ENCODE data around the gene PRKCQ.
"Not testable (repeated sequence)": the region's sequence is repeated elsewhere in the genome, so short reads cannot be mapped to it uniquely, and the experiment has no call there.

The PRKCQ gene

DNA sequence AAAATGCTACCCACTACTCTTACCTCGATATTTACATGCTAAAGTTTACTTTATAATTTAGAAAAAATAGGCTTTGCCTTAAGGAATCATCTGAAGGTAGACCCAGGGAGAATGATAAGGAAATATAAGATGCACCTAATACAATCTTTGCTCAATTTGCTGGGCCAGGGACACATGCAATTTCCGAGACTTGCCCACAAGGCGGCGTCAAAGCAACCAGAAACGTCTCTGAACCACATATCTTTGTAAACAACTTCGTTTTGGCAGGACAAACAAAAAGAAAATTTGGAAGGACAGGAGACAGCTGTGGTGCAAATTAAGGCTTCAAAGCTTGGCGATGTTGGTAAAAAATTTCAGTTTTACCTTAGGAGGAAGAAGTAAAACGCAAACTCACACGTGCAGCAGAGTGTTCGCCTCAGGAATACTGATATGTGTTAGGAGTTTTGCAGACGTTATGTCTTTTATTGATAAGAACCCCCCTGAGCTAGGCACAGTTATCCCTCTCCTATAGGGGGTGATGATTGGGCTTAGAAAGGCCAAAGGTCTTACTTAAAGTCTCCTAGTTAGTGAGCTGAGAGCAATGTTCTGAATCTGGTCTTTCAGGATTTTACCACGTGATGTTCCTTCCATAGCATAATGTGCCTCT, 134.3 kb downstream of the PRKCQ start:
- no peak for DNase-seq

DNA sequence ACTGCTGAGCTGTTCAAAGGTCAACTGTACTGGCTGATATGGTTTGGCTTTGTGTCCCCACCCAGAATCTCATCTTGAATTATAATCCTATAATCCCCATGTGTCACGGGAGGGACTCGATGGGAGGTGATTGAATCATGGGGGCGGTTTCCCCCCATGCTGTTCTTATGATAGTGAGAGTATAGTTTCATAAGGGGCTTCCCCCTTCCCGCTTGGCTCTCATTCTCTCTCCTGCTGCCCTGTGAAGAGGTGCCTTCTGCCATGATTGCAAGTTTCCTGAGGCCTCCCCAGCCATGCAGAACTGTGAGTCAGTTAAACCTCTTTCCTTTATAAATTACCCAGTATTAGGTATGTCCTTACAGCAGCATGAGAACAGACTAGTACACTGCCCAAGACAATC, 140.2 kb downstream of the PRKCQ start:
- not testable (repeated sequence) for DNase-seq

DNA sequence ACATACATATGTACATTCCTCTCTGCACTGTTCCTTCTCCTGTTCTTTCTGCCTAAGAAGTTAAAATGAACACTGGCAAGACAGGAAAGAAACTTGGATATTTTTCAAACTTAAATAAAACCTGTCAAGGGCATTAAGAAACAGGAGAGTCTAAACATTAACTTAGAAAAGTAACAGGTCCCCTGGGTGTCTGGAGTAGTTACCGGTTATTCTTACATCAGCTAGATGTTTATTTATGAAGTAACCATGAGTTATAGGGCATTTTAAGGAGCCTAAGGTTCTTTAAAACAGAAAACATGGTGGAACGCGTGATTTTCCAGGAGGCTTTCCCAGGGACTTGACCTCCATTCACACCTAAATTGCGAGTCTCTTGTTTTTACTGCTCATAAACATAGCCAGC, 148.2 kb downstream of the PRKCQ start:
- DNase-seq = no peak

DNA sequence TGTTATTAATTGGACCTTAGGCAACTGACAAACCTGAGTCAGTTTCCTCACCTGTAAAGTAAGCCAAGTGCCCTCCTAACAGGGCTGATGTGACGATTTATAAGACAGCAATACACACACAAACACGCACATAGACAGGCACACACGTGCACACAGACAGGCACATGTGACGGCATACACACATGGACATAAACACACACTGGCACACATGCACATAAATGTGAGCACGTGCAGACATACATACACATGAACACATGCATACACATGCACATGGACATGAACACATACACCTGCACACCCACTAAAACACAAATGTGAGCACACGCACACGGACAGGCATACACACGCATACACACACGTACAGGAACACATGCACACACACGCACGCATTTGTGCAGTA, 148.9 kb downstream of the PRKCQ start:
- DNase-seq = no peak

DNA sequence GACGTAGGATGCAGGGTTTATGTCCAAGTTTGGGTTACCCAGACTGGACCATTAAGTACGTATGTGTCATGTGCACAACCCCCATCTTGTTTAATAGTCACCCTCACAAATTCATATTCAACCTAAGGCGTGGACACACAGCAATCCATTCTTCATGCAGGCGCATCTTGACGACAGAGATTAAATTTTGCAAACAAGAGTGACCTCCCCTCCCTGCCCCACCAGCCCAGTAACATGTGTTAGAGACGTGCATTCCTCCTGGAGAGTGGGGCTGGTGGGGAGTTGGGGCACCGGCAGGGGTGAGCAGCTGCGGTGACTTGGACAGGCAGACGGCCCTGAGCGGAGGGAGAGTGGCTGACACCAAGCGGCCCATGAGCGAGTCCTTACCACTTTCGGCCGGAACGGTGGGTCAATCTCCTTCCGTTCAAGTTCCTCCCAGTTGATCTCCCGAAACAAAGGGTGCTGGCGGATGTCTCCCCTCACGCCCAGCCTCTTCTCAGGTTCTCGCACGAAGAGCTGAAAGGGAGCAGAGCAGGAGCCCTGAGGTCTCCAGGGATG, 149.6 kb downstream of the PRKCQ start:
- no peak for DNase-seq

DNA sequence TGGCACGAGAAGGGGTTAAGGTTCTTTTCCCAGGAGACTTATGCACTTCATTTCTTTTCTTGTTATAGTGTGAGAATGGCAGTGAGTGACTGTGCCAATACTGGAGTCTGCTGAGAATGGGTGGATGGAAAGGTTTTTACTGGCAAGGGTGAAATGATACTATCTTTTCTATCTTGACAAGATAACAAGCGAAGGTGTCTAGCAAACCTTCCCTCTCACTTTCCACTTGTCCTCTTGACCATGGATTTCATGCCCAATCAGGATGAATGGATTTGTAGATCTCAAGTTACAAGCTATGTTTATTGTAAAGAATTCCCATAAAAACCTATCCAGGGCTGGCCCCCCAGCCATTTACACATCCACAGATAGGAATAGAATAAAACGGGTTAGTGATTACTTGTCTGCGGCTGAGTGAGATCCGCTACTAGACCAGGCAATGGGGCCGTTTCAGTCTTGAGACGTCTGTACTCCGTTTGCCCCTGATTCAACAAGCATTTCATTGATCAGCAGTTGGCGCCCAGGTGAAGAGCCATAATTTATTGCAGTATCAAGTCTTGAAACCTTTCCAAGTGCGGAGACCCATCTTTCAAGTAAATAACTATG, 152.6 kb downstream of the PRKCQ start:
- no peak for DNase-seq

DNA sequence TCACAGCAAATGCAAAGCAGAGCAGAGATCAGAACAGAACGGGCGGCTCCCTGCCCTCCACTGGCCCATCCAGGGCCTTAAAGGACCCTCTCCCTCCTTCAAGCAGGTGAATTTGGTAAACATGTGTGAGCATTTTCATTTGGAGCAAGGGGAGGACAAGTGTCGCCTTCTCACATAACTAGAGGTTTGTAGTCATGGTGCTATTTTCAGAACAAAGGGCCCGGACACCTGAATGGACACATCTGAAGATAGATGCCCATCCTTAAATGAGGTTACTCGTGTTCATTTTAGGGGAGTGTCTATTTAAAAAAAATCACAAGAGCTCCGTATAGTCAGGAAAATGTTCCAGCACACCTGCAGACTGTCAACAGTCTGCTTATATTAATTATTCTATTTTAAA, 153.8 kb downstream of the PRKCQ start:
- DNase-seq = no peak

DNA sequence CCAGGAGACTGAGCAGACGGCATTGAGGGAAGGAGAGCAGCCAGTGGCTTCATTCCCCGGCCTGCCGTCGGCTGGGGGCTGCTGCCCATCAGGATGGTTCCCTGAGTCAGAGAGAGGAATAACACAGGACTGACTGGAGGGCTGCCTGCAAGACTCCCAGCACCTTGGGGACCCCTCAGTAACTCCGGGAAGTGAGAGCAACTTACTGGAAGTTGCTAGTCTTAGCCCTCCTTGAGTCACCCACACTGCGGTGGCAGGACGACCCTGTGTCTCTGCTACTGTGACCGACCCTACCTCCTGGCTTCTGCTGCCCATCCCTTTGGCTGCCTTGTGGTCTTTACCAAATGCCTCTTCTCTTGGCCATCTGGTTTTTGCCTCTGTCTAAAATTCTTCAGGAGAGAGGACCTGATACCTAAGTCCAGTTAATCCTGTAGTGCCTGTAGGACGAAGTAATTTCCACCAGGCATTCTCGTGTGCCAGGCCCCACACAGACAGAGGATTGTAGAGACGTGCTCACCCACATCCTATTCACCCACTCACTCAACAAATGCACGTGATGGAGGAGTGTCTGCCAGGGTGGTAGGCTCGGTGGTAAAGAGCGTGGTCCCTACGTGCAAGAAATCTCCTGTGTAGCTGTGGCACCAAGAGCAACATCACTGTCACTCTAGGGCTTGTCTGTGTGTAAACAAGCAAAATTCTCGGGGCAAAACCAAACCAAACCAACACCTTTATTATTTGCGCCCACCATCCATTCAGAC, 156.5 kb downstream of the PRKCQ start:
- no peak for DNase-seq

DNA sequence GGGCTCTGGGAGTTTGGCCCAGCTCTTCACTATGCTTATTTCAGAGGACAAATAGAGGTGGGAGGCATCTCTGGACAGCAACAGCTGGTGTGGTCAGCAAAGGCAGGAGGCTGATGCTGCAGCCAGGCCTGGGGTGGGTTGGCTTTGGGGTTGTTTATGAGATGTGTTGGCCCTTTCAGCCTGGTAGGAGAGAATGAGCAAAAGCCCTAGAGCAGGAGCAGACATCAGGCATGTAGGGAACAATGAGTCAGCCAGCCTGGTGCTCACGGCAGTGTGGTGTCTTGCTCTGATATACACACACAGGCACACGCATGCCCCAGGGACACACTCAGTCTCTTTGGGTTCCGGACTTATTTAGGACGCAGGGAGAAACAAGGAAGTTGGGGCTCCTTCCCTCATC, 157.1 kb downstream of the PRKCQ start:
- no peak for DNase-seq

DNA sequence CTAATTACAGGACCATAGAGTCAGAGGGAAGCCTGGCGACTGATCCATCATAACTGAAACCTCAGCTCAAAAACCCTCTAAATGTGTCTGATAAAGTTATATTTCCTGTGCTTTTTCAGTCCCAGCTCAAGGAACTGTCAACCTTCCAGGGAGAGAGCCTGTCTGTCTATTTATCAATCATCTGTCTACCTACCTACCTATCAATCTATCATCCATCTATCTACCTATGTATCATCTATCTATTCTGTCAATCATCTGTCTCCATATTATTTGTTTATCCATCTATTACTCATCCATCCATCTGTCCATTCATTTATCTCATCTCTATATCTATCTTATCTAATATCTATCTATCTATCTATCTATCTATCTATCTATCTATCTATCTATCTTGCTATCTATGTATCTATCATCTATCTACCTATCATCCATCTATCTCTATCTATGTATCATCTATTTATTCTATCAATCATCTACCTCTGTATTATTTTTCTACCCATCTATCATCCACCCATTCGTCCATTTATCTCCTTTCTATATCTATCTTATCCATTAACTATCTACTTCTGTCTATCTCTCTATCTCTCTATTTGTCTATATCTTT, 161.4 kb downstream of the PRKCQ start:
- no peak for DNase-seq

DNA sequence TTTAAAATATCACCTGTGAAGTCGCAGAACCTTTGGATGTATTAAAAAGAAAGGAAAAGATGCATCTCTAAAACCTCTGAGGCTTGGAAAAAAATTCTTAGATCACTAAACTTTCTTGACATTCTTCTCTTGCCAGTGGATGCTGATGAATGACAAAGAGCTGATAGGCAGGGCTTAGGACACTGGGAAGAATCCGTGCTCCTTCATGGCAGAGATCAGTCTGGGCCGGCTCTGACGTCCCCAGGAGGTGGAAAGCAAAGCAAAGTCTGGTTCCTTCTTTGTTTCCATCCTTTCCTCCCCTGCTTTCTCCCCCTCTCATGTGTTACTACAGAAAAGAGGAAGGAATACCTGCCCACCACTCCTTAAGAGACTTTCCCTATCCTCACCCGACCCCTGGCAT, 161.9 kb downstream of the PRKCQ start:
- DNase-seq = no peak

DNA sequence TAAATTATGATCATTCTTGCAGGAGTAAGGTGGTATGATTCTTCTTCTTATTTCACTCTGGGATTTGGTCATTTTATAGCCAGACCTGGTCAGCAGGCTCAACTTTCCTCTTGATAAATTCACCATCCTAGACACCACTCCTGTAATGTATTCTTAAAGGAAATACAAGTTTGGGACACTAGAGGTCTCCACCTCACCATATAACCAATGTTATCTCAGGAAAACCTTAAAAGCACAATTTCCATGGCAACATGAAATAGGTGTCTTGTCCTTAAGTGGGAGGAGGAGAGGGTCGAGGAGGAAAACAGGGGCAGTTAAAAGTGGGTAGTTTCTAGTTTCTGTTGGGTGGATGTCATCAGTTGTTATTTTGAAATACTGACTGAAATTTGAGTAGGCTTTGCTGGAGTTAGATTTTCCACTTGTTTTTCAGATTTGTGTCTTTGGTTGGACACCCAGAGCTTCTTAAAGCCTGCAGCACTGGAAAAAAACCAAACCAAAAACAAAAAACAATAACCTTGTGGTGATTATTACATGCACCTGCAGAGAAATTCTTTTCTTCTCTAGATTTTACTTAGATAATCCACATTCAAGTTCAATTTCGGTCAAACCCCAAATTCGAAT, 163.1 kb downstream of the PRKCQ start:
- peak; percentile 27 for DNase-seq

DNA sequence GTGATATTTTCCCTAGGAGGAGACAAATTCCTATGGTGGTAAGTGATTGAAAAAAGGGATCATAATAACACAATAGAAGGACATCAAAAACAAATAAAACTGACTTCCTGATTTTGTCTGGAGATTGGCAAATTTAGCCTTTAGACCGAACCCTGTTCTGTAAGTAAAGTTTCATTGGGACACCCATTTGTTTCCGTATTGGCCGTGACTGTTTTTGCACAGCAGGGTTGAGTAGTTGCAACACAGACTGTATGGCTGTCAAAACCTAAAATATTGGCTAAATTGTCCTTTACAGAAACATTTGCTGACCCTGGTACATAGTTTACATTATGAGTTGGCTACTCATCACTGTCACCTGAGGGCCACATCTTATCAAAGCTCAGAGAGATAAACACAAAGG, 168.6 kb downstream of the PRKCQ start:
- DNase-seq = no peak

DNA sequence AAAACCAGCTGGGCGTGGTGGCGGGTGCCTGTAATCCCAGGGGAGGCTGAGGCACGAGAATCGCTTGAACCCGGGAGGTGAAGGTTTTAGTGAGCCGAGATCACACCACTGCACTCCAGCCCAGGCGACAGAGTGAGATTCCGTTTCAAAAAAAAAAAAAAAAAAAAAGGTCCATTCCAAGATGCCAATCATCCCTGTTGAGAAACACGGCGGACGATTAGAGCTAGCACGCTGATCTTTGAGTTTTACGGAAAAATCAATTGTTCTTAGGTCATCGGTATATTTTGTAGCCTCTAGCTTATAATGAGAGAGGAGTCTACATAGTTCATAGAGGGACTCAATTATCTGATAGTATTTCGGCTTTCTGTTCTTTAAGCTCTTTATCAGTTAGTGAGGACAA, 169.2 kb downstream of the PRKCQ start:
- no peak for DNase-seq

DNA sequence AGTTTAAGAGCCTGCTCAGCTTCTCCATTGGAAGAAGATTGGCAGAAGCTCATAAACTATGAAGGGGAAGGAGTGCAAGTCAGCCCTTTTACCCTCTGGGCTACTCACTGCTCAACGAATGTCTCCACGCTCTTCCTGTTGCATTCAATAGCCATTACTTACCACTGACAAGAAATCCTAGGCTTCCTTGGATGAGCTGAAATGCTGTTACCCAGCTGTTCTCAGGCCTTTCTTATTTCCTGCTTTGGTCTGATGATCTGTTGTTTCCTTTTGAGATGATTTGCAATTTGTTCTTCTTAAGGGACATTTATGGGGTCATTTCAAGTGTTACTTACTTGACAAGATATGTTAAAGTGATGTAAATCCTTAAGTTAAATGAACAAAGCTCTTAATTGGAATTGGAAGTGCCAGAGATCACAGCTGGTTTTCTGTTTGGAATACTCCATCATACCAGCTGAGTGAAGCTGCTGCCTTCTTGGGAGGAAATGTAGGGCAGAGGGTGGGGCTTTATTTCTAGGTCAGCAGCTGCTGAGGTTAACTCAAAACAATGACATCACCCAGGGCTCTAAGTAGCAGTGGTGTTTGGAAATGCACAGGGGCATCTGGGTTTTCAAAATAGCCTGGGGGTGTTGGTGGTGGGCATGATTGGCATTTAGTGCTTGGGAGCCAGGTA, 170.0 kb downstream of the PRKCQ start:
- peak; percentile 33 for DNase-seq

DNA sequence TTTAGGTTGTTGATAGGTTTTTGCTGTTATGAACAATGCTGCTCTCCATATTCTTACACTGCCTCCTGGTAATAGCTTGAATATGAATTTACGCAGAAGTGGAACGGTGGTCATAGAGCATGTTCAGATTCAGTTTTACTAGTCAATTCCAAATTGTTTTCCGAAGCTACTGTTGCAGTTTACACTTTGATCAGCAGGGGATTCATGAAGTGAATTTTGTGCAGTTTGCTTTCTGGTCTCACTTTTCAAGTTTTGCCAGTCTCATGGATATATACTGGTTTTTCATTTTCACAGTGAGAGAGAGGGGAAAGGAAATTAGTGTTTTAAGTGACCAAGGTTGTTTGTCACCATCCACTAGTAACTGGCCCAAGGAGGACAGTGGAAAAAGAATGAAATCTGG, 171.3 kb downstream of the PRKCQ start:
- DNase-seq = no peak

DNA sequence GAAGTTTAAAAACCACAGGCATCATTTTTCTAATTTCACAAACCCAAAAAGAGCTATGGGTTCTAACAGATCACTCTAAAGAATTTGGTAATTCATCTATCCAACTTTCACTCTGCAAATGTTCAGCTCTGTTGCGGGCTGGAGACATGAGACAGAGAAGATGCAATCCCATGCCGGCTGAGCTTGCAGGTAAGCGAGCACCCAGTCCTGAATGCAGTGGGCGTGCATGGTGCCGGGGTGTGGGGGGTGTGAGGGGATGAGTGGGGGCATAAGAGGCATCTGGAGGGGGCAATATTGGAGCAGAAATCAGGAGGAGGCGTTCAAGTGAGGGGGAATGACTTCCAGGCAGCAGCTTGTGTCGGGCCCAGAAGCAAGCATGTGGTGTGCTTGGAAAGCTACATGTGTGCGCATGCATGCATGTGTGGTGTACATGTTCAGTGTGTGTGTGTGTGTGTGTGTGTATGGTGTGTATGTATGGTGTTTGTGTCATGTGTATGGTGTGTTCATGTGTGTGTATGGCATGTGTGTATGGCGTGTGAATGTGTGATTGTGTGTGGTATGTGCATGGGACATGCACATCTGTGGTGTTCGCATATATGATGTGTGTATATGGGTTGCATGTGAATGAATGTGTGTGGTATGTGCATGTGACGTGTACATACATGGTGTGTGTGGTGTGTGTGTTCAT, 172.9 kb downstream of the PRKCQ start:
- no peak for DNase-seq

DNA sequence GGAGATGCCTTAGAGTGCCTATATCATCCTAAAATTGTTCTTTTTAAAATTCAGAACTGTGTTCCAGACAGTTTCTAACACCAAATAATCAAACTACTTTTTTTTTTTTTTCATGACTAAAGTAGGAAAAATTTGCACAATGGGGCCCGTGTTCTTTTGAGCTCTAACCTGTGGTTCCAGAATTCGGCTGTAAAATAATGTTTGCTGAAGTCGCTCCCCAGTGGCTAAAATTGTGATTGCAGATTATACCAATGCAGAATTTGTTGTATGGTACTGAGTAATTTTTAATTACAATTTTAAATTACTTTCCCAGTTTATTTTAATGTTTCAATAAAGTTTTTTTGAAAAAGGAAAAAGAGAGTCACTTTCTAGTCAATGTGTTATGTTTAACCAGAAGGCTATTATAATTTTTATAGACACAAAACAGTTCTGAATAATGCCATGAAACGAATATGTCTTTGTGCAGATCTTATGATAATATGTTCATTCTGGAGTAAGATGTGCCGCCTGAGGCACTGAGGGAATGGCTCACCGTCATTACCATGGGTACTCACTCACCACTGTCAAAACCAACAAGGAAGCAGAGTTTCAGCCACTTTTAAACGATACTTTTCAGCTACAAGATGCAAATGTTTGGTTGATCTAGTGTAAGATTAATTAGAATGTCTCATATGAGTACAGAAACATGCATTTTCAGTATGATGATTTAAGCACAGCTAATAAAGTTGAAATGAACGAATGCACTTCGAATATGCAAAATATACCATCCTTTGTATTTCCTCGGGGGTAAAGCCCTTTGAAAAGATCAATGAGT, 173.6 kb downstream of the PRKCQ start:
- DNase-seq = peak; percentile 18

DNA sequence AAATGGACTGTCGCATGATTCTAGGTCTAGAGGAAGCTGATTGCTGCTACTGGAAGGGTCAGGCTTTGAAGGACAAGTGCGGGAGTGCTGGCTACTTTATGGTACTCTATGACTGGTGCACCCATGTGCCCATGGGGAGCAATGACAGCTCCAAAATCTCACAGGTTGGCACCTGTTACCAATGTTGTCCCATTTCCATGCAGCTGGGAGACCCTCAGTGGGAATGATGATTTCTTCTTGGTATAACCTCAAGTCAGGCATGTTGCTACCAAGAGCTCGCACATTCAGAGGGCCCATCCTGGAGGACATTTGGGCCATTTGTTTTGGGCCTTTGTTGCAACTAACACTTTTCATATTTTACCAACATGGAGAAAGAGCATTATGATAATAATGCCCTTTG, 174.4 kb downstream of the PRKCQ start:
- DNase-seq = no peak

DNA sequence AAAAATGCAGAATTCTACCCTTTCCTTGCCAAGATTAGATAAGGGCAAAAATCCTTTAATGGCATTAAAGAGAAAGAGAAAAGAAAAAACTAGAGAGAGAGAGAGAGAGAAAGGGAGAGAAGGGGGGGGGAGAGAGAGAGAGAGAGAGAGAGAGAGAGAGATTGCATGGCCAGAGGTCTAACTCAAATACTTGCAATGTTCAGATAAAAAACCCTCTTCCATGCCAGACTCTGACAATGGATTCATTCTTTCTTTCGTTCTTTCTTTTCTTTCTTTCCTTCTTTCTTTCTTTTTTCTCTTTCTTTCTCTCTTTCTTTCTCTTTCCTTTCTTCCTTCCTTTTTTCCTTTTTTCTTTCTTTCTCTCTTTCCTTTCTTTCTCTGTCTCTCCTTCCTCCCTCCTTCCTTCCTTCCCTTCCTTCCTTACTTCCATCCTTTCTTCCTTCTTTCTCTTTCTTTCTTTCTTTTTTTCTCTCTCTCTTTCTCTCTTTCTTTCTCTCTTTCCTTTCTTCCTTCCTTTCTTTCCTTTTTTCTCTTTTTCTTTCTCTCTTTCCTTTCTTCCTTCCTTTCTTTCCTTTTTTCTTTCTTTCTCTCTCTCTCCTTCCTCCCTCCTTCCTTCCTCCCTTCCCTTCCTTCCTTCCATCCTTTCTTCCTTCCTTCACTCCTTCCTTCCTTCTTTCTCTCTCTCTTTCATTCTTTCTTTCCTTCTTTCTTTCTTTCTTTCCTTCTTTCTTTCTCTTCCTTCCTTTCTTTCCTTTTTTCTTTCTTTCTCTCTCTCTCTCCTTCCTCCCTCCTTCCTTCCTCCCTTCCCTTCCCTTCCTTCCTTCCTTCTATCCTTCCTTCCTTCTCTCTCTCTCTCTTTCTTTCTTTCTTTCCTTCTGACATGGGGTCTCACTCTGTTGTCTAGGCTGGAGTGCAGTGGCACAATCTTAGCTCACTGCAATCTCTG, 175.7 kb downstream of the PRKCQ start:
- no peak for DNase-seq
